Mesenchymal stem cell (in vitro differentiated cells and primary cell): ENCODE data around the gene TMEM233.
A peak's percentile ranks its signal among the peaks of the same experiment; 100 is the strongest.

Experiments
- DNase-seq: peaks from one replicate; pipeline ENCODE4 v3.0.0-alpha.2; 2013
- H2AFZ ChIP-seq: one replicate; pipeline ENCODE4 v1.6.1; 2013; ENCODE audit warnings: low read depth, mild to moderate bottlenecking, control low read depth, inconsistent platforms, low read length, moderate library complexity
- H2AK5ac ChIP-seq: 2 replicates; pipeline ENCODE4 v1.6.1; 2013; ENCODE audit warnings: low read length, moderate library complexity, mild to moderate bottlenecking, inconsistent platforms; ENCODE audit not compliant: severe bottlenecking
- H2BK120ac ChIP-seq: one replicate; pipeline ENCODE4 v1.6.1; 2013; ENCODE audit warnings: low read depth, mild to moderate bottlenecking, inconsistent platforms, low read length, moderate library complexity
- H2BK12ac ChIP-seq, 2 experiments: one replicate each; pipeline ENCODE4 v1.6.1; 2013; ENCODE audit warnings: inconsistent platforms in 2 of 2, low read length in 2 of 2, mild to moderate bottlenecking in 2 of 2, moderate library complexity in 2 of 2, control low read depth in 1 of 2
- H2BK15ac ChIP-seq: one replicate; pipeline ENCODE4 v1.6.1; 2013; ENCODE audit warnings: mild to moderate bottlenecking, low read depth, inconsistent platforms; ENCODE audit not compliant: poor library complexity, severe bottlenecking
- H2BK5ac ChIP-seq: 2 replicates; pipeline ENCODE4 v1.6.1; 2013; ENCODE audit warnings: low read depth, mild to moderate bottlenecking, low read length, control low read depth, inconsistent platforms; ENCODE audit not compliant: poor library complexity, severe bottlenecking
- H3K14ac ChIP-seq, 2 experiments: one replicate each; pipeline ENCODE4 v1.6.1; 2013; ENCODE audit warnings: inconsistent platforms in 2 of 2, low read length in 2 of 2, control low read depth in 1 of 2, mild to moderate bottlenecking in 1 of 2, moderate library complexity in 1 of 2
- H3K18ac ChIP-seq, 2 experiments: one replicate each; pipeline ENCODE4 v1.6.1; 2013; ENCODE audit warnings: inconsistent platforms in 2 of 2, low read length in 2 of 2, control low read depth in 1 of 2, low read depth in 1 of 2, mild to moderate bottlenecking in 1 of 2
- H3K23ac ChIP-seq, 2 experiments: one replicate each; pipeline ENCODE4 v1.6.1; 2013; ENCODE audit warnings: inconsistent platforms in 2 of 2, low read length in 2 of 2, mild to moderate bottlenecking in 2 of 2, moderate library complexity in 2 of 2, control low read depth in 1 of 2
- H3K27ac ChIP-seq: 2 replicates; pipeline ENCODE4 v1.5.1; 2013; ENCODE audit warnings: mild to moderate bottlenecking, moderate library complexity, low read length, control low read depth, inconsistent platforms; ENCODE audit not compliant: poor library complexity, severe bottlenecking
- H3K27me3 ChIP-seq, 2 experiments: 2 replicates each; pipeline versions ENCODE4 v1.6.1 to v1.7.0; 2013; ENCODE audit warnings: low read length in 2 of 2, mild to moderate bottlenecking in 2 of 2, moderate library complexity in 2 of 2, control low read depth in 1 of 2, inconsistent platforms in 1 of 2; ENCODE audit not compliant: control insufficient read depth in 1 of 2, insufficient read depth in 1 of 2
- H3K36me3 ChIP-seq, 2 experiments: 2 replicates each; pipeline versions ENCODE4 v1.6.1 to v1.7.0; 2013; ENCODE audit warnings: low read length in 2 of 2, control low read depth in 1 of 2, inconsistent platforms in 1 of 2, low read depth in 1 of 2, mild to moderate bottlenecking in 1 of 2; ENCODE audit not compliant: insufficient read depth in 2 of 2, control insufficient read depth in 1 of 2
- H3K4ac ChIP-seq, 2 experiments: one replicate each; pipeline ENCODE4 v1.6.1; 2013; ENCODE audit warnings: inconsistent platforms in 2 of 2, low read length in 2 of 2, mild to moderate bottlenecking in 2 of 2, moderate library complexity in 2 of 2, control low read depth in 1 of 2, low read depth in 1 of 2
- H3K4me1 ChIP-seq: 2 replicates; pipeline ENCODE4 v1.6.1; 2013; ENCODE audit warnings: low read depth, low read length, control low read depth; ENCODE audit not compliant: control insufficient read depth, insufficient read depth
- H3K4me2 ChIP-seq: 2 replicates; pipeline ENCODE4 v1.6.1; 2013; ENCODE audit warnings: low read length, mild to moderate bottlenecking, inconsistent platforms; ENCODE audit not compliant: poor library complexity, severe bottlenecking
- H3K4me3 ChIP-seq, 2 experiments: 2 replicates each; pipeline versions ENCODE4 v1.5.1 to v1.7.0; 2013; ENCODE audit warnings: low read length in 2 of 2, mild to moderate bottlenecking in 2 of 2, control low read depth in 1 of 2, low read depth in 1 of 2; ENCODE audit not compliant: insufficient read depth in 1 of 2
- H3K79me1 ChIP-seq: replicated peaks from 2 replicates; pipeline ENCODE4 v1.6.1; 2013; ENCODE audit warnings: mild to moderate bottlenecking, control low read depth, low read length, inconsistent platforms; ENCODE audit not compliant: poor library complexity, severe bottlenecking
- H3K9ac ChIP-seq: 2 replicates; pipeline ENCODE4 v1.7.0; 2013; ENCODE audit warnings: mild to moderate bottlenecking, low read length, moderate library complexity
- H3K9me3 ChIP-seq: 2 replicates; pipeline ENCODE4 v1.7.0; 2013; ENCODE audit warnings: mild to moderate bottlenecking, low read length; ENCODE audit not compliant: control insufficient read depth
- H4K8ac ChIP-seq: one replicate; pipeline ENCODE4 v1.6.1; 2013; ENCODE audit warnings: inconsistent platforms, mild to moderate bottlenecking, low read length, moderate library complexity
- H4K91ac ChIP-seq: one replicate; pipeline ENCODE4 v1.6.1; 2013; ENCODE audit warnings: mild to moderate bottlenecking, low read length, inconsistent platforms
- WGBS: methylation state at CpG from one replicate; pipeline ENCODE4 v1.1.7; 2013; ENCODE audit warnings: mixed read lengths; 5-methylcytosine and 5-hydroxymethylcytosine counted together

The TMEM233 gene

DNA sequence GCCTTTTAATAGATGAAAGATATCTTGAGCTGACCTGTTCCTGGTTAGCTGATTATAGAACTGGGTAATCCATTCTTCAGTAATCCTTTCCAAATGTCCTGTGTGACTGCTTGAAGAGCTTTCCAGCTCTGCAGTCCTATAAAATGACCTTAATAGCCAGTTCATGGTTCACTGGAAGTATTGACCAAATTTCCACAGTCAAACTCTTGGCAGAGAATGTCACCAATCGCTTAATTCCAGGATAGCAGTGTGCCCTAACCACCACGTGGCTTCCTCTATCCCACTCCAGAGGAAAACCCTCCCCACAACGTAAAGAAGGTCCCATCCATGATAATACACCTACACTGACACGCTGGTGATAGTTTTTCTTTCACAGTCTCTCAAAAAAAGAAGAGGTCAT, 91.8 kb downstream of the TMEM233 start:
- Histone ChIP-seq H2BK15ac (no peak overlapping the region), H2AFZ (no peak overlapping the region), H3K79me1 (peaks cover 4% of the 10 kb centered on the region), H3K18ac (no peak overlapping the region), H3K27ac (peak overlapping the region; percentile 36), H4K8ac (no peak overlapping the region), H2BK120ac (no peak overlapping the region), H3K23ac (no peak overlapping the region), H2AK5ac (no peak overlapping the region), H3K9ac (peak overlapping the region; percentile 12), H3K9me3 (no peaks in the 10 kb centered on the region), H3K27me3 (no peaks in the 10 kb centered on the region), H3K4me2 (no peak overlapping the region), H3K4me3 (no peak overlapping the region), H2BK5ac (no peak overlapping the region), H3K4ac (no peak overlapping the region), H3K4me1 (peaks cover 14% of the 10 kb centered on the region), H3K14ac (no peak overlapping the region), H4K91ac (no peak overlapping the region), H3K36me3 (peaks cover 32 to 33% of the 10 kb centered on the region in 2 experiments), H2BK12ac (no peak overlapping the region)
- 95% methylated on average over 4 of the region's 4 CpGs for WGBS
- no peak for DNase-seq

DNA sequence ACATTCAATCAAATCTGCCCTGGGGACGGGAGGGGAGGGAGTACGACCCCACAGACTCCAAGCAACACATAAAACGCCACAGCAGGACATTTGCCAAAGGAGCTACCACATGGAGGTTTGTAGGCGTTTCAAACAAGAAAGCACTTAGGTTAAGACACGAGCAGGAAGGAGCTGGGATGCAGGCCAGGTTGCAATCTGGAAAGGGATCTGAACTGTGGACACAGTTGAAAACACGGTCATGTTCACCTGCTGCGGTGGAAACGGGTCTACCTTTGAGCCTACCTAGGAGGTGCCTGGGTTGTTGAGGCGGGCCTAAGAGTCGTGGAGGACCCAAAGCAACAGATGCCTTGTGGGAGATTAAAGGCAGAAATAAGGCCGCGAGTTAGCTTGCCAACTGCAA, 92.8 kb downstream of the TMEM233 start:
- DNase-seq = no peak
- Histone ChIP-seq H3K23ac (no peak overlapping the region), H3K79me1 (peaks cover 4% of the 10 kb centered on the region), H2BK15ac (no peak overlapping the region), H3K9me3 (no peaks in the 10 kb centered on the region), H4K8ac (no peak overlapping the region), H2AFZ (peak overlapping the region; percentile 10), H4K91ac (no peak overlapping the region), H3K18ac (no peak overlapping the region), H3K9ac (no peak overlapping the region), H3K4ac (no peak overlapping the region), H3K27ac (no peak overlapping the region), H3K14ac (no peak overlapping the region), H2AK5ac (no peak overlapping the region), H3K36me3 (peaks cover 23 to 24% of the 10 kb centered on the region in 2 experiments), H2BK5ac (no peak overlapping the region), H3K4me2 (no peak overlapping the region), H3K27me3 (no peaks in the 10 kb centered on the region), H3K4me1 (peaks cover 12% of the 10 kb centered on the region), H3K4me3 (no peak overlapping the region), H2BK120ac (no peak overlapping the region), H2BK12ac (no peak overlapping the region)
- WGBS = 95% methylated on average over 12 of the region's 12 CpGs

DNA sequence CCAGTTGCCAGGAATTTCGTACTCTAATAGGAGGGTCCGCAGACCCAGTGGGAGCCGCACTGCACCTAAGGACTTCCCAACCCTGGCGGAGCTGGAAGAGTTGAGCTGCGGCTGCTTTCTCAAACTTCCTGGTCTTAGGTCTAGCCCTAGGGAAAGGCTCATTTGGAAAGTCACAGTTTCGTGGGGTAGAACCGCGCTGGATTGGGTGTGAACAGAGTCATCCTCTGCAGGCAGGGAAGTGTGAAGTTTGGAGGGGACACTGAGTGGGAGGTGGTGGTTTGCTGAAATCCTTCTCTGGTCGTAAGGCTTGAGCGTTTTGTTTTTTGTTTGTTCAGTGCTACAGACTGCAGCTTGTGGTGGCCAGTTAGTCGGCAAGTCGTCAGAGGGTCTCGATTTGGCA, 93.2 kb downstream of the TMEM233 start:
- no peak overlapping the region for H3K18ac ChIP-seq
- no peak overlapping the region for H3K4me2 ChIP-seq
- H3K14ac ChIP-seq = no peak overlapping the region
- H2BK120ac ChIP-seq = no peak overlapping the region
- no peak overlapping the region for H3K23ac ChIP-seq
- H2AFZ ChIP-seq = no peak overlapping the region
- peaks cover under 1% of the 10 kb centered on the region for H3K79me1 ChIP-seq
- no peaks in the 10 kb centered on the region for H3K27me3 ChIP-seq
- H3K36me3 ChIP-seq = peaks cover 19 to 20% of the 10 kb centered on the region in 2 experiments
- no peak for DNase-seq
- H3K4ac ChIP-seq = no peak overlapping the region
- H2AK5ac ChIP-seq = no peak overlapping the region
- no peak overlapping the region for H4K91ac ChIP-seq
- H3K9me3 ChIP-seq = no peaks in the 10 kb centered on the region
- no peak overlapping the region for H3K9ac ChIP-seq
- no peak overlapping the region for H3K4me3 ChIP-seq
- H2BK15ac ChIP-seq = no peak overlapping the region
- H2BK12ac ChIP-seq = no peak overlapping the region
- 93% methylated on average over 13 of the region's 13 CpGs for WGBS
- no peak overlapping the region for H4K8ac ChIP-seq
- no peak overlapping the region for H3K27ac ChIP-seq
- peaks cover 12% of the 10 kb centered on the region for H3K4me1 ChIP-seq
- H2BK5ac ChIP-seq = no peak overlapping the region

DNA sequence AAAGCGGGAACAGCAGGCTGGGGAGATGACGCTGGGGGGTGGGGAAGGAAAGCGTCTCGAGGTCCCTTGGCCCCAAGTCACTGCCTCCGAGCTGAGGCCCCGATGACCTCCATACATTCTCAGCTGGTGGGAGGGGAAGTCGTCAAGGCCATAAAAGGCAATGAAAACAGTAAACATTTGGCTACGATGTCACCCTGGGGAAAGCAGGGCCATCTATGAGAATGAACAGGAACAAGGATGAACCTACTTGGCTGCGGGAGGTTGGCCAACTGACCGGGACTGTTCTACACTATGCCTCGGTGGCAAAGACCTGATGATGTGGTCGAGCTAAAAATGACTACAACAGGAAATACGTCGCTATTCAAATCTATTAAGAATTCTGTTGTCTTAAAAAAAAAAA, 93.8 kb downstream of the TMEM233 start:
- Histone ChIP-seq H2AK5ac (no peak overlapping the region), H3K4me1 (peaks cover 10% of the 10 kb centered on the region), H3K23ac (no peak overlapping the region), H3K4me2 (no peak overlapping the region), H2BK12ac (peak overlapping the region in 1 of 2 experiments; percentile 15), H3K27ac (no peak overlapping the region), H2BK120ac (no peak overlapping the region), H3K79me1 (no peaks in the 10 kb centered on the region), H3K18ac (no peak overlapping the region), H3K14ac (no peak overlapping the region), H3K9ac (no peak overlapping the region), H4K91ac (no peak overlapping the region), H3K36me3 (peaks cover 13 to 17% of the 10 kb centered on the region in 2 experiments), H3K9me3 (no peaks in the 10 kb centered on the region), H4K8ac (no peak overlapping the region), H3K4ac (no peak overlapping the region), H2BK5ac (no peak overlapping the region), H3K4me3 (no peak overlapping the region), H3K27me3 (no peaks in the 10 kb centered on the region), H2BK15ac (no peak overlapping the region), H2AFZ (no peak overlapping the region)
- WGBS = 45% methylated on average over 9 of the region's 14 CpGs
- DNase-seq = no peak
